ENCODE results near the gene DBN1.
A peak's percentile ranks its signal among the peaks of the same experiment; 100 is the strongest.

Gene DBN1

DNA sequence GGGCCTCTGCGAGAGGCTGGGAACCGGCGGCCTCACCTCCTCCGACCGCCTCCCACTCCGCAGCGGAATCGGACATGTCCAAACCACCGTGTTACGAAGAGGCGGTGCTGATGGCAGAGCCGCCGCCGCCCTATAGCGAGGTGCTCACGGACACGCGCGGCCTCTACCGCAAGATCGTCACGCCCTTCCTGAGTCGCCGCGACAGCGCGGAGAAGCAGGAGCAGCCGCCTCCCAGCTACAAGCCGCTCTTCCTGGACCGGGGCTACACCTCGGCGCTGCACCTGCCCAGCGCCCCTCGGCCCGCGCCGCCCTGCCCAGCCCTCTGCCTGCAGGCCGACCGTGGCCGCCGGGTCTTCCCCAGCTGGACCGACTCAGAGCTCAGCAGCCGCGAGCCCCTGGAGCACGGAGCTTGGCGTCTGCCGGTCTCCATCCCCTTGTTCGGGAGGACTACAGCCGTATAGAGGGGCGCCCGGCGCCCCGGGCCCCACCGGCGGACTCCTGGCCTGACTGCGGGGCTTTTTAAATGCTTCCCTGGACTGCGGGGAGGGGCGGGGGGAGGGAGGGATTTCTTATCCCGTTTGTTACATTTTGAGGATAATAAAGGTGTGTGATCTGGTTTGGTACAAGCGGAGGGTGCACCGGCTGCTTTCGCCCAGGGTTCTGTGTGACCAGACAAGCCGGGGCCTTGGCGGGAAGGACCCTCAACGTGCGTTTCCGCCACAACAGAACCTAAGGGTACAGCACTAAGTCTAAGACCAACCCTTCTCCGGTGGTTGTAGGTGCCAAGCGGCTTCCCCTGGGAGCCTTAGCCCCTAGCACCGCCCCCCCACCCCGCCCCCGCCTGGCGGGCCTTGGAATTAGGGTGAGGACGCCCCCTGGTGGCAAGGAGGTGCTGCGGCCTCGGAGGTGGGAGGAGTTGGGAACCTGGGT is 17.5 kb downstream of the DBN1 start:
- DNase-seq: peak; percentile 95

DNA sequence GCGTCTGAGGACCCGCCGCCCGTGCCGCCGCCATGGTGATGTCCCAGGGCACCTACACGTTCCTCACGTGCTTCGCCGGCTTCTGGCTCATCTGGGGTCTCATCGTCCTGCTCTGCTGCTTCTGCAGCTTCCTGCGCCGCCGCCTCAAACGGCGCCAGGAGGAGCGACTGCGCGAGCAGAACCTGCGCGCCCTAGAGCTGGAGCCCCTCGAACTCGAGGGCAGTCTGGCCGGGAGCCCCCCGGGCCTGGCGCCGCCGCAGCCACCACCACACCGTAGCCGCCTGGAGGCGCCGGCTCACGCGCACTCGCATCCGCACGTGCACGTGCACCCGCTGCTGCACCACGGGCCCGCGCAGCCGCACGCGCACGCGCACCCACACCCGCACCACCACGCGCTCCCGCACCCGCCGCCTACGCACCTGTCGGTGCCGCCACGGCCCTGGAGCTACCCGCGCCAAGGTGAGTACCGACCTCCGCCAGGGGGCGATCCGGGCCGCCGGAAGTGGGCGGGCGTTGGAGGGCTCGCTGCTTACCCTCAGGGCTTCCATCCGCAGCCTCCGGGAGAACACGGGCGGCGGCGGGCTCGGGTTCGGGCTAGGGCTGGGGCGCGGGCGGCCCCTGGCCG is 18.3 kb downstream of the DBN1 start:
- DNase-seq: peak; percentile 88

DNA sequence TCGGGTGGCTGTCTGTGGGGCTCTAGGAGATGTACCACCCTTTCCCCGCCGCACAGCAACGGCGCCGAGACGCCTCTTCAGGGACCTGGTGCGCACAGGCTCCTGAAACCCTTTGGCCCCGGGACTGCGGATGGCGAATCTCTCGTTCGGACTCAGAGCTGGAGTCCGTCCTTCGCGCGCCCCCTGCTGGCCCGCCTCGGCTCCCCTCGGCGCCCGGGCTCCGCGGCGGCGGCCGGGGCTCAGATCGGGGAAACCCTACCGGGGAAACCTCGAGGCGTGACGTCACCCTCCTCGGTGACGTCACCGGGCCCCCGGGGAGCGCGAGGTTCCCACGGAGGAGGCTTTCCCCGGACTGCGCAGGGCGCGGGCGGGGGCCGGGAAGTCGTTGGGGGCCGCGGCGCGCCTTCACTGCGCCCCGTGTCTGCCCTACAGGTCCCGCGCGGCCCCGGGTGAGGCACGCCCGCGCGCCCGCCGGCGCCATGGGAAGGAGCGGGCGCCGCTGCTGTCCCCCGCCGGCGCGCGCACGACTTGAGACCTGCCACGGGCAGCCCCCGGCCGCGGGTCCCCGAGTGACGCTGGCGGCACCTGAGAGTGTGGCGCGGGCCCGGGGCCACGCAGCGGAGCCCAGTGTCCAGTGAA is 18.9 kb downstream of the DBN1 start:
- DNase-seq: peak; percentile 95

DNA sequence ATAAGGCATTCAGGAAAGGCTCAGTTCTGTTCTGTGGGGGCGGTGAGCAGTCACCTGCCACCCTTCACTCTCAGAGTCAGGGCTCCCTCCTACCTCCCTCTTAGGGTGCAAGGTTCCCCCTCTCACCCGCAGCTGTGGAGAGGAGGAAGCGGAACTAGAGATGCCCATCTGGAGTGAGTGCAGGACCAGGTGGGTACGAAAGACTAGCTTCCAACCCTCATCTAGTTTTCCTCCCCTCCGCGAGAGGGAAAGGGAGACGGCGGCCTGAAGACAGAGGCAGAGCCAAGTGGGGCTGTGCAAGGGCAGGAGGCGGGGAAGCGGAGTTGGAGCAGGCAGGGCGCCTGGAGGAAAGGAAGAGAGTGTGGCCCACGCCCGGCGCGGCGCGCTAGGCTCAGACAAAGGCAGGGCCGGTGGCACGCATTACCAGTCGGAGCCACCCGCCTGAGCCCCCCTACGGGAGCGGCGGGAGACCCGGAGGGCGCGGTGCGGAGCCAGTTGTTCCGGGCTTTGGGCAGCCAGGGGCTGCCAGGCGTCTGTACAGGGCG is 19.5 kb downstream of the DBN1 start:
- DNase-seq: no peak

DNA sequence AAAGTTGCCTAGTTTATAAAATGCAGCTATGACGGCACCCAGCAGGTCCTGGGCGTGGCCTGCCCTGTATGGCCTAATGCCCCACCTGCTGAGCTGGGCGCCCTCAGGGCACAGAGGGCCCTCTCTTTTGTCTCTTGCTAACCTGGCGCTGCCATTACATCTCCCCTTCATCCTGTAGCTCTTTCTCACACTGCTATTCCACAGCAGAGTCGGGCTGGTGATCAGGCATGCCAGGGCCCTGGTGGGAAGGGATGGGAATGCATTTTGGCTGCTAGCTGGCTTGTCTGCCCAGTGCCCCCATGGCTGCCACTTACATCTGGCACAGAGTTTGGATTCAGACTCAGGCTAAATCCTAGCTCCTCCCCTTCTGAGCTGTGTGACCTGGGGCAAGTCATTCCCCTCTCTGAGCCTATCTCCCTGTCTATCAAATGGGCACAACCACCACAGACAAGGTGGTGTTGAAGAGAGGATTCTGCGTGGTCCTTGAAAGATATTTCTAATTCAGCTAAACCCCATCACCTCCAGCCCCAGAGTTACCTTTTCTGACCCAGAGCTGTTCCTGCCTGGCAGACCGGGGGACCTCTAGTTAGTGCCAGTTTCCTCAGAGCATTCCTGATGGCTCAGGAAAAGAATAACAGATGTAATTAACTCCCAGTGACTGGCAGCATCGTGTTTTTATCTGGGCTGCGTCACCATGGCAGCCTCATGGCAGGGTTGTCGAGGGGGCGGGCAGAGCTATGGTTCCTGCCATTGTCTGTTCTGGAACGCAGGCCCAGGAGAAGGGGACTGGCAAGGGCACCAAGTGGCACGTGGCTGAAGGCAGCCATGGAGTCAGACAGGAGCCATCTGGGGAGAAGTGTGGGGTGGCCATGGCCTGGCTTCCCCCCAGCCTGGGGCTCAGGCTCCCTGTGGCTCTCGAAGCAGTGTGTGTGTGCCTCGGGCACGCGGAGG is 20.5 kb downstream of the DBN1 start:
- no peak for DNase-seq

DNA sequence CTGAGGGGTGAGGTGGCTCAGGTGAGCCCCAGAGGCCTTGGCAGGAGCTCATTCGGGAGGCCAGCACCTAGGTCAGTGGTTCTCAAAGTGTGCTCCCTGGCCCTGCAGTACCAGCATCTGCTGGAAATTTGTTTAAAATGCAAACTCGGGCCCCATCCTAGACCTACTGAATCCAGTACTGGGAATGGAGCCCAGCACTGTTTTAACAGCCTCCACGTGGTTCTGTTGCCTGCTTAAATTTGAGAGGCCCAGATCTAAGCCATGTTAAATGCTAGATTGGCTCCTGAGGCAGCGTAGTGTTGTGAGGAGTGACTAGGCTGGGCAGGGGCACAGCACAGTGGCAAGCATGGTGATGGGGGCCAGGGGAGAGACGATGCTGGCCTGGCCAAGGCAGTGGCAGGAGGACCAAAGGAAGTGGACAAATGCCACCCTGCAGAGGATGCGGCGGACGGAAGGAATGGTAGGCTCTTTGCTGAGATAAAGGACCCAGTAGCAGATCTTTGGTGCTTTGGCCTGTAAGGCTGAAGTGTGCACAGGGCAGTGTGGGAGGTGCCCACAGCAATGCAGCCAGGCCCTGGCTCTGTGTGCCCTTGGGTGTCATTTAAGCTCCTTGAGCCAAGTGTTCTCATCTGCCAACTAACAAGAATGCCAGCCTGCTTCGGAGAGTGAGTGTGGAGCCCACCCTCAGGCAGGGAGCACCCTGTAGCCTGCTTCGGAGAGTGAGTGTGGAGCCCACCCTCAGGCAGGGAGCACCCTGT is 22.6 kb downstream of the DBN1 start:
- DNase-seq: no peak

DNA sequence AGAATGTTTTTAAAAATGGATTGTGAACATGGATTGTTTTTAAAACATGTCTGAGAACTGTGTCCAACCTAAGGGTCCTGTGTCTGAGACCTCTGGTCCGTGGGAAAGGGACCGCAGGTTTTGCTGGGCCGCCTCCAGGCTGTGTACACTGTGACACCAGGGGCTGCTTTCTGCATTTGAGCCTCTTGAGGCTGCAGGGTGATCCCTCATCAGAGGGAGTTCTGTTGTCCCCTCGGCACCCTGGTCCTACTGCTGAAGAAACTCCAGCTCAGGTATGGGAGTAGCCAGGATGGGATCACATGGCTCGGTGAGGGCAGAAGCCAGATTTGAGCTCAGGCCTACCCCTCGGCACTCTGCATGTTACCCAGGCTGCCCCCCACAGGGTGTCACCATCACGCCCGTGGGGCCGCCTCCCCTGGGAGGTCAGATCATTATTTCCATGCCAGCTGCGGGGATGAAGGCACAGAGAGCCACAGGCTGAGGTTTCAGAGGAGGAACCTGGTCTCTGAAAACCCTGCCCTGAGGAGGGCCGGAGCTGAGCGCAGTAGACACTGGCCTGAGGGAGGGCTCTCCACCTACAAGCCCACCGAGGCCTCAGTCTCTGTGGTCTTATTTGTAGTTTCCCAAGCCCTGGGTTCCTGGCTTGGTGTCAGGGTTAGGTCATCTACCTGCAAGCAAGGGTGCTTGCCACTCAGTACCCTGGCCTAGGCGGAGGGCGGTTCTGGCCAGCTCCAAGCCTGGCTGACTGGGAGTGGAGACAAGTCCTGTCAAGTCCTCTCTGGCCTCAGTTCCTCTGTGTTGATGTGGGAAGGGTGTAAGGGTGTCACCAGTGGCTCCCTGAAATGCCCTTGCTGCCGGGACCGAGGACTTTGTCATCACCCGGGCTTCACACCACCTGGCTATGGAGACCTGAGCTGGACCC is 24.0 kb downstream of the DBN1 start:
- DNase-seq: no peak

DNA sequence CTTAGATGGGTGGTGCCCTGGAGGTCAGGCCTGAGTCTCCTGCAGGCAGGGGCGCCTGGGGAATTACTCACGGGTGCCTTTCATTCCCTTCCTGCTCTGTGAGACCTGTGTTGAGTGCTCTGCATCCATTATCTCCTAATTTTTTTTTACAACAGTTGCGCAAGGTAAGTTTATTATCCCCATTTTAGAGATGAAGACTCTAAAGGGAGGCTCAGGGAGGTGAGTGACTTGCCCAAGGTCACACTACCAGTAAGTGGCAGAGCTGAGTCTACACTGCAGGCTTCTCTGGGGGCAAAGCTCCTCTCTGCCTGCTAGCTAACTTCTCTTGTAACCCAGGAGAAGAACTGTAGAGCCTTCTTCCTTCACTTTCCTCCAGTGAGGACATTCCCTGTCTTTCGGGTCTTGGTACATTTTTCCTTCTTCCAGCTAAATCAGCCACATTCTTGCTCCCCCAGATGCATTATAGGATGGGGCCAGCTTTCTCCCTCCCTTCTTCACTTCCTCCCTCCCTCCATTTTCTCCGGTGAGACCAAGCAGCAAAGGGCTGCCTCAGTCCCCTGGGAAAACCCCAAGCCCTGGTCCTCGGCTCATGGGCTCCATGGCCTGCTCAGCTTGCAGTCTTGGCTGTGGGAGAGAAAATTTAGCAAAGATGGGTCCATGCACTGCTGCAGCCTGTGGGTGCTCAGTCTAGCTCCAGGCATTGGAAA is 25.0 kb downstream of the DBN1 start:
- no peak for DNase-seq

DNA sequence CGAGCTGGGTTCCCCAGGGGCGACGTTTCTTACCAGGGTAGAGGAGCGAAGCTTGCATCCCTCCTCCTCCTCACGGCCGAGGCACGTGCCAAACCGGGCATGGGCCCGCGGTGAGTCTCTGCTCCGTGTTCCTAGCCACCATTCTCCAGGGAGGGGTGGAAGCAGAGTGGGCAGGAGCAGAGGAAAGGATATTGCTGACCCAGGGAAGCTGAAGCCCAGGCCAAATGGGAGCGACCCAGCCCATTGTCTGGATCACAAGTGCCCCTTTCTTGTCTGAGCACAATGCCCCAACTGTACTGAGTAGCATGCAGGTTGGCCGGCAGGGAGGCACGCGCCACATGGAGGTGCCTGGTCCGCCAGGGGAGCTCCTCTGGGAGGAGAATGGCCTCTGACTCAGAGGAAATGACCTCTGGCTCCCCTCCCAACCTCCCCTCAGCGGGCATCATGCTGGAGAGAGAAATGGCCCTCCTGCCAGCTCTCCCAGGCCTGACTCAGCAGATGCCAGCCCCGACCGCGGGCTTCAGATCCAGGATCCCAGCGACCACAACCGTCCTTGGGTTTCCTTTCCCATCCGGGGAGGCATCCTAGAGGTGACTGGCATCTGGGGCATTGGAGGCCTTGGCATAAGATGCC is 25.7 kb downstream of the DBN1 start:
- DNase-seq: no peak

DNA sequence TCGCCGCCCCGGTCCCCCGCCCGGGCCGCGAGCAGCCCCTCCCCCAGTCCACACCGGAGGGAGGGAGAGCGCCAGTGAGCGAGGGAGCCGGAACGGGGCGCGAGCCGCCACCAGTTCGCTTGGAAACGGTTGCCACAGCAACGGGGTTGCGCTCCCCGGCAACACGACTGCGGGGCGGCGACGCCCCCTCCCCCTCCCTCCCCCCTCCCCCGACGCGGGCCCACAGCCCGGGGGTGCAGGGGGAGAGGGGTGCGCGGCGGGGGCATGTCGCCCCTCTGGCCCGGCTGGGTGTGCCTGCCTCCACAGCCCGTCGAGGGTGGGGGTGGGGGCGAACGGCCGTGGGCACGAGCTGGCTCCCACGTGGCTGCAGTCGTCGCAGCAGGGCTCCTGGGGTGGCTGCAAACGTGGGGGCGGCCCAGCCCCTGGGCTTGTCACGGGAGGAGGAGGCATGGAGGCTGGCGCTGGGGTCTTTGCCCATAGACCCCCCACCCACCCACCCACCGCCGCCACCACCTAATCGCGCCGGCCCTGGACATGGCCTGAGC is 26.3 kb downstream of the DBN1 start:
- peak; percentile 81 for DNase-seq

DNA sequence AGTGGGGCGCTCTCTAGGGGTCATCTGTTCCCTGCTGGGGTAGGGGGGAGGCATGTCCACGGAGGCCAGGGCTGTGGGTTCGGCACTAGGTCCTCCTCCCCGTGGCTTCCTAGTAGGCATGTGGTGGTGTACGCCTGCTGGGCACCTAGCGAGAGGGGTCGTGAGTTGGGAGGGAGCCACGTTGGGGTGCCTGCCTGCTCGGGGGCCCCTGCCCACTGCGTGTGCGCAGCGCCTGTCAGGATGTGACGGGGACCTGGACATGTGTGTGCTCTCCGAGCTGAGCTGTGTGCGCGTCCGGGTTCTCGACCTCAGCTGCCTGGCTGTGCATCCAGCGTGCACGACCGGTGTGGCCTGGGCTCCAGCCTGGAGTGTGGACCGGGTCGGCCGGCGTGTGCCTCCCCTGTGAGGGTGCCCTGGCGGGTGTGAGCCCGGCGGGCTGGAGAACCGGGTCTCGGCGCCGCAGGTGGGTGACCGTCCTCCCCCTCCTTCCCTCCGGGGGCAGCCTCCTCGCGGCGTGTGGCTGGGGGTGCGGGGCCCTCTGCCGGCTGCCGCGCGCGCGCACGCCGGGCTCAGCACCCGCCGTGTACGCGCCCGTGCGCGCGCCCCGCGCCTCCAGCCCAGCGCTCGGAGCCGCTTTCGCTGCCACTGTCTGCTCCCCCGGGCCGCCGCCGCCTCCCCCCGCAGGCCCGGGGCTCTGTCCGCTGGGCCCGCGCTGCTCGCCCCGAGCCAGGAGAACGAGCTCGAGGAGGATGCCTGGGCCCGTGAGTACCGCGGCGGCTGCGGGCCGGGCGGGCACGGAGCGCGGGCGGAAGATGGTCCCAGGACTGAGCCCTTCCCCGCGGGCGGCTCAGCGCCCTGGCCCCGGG is 27.0 kb downstream of the DBN1 start, which contains the start of gene PRR7:
PRR7 (plus strand) TSS at position 615 of the 866 bp plus-strand sequence. CDS start 8,254 bp downstream, outside the sequence.
- peak; percentile 55 for DNase-seq

DNA sequence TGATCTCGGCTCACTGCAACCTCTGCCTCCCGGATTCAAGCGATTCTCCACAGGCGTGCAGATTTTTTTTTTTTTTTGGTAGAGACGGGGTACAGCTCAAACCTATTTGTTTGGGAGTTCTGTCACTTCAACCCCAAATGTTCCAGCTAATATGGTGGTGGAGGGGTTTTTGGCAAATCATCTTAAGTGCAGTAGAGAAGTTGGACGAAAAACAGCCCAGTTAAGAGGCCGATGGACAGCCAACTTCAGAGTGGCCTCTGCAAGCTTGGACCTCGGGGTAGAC is 27.6 kb downstream of the DBN1 start:
- DNase-seq: no peak

DNA sequence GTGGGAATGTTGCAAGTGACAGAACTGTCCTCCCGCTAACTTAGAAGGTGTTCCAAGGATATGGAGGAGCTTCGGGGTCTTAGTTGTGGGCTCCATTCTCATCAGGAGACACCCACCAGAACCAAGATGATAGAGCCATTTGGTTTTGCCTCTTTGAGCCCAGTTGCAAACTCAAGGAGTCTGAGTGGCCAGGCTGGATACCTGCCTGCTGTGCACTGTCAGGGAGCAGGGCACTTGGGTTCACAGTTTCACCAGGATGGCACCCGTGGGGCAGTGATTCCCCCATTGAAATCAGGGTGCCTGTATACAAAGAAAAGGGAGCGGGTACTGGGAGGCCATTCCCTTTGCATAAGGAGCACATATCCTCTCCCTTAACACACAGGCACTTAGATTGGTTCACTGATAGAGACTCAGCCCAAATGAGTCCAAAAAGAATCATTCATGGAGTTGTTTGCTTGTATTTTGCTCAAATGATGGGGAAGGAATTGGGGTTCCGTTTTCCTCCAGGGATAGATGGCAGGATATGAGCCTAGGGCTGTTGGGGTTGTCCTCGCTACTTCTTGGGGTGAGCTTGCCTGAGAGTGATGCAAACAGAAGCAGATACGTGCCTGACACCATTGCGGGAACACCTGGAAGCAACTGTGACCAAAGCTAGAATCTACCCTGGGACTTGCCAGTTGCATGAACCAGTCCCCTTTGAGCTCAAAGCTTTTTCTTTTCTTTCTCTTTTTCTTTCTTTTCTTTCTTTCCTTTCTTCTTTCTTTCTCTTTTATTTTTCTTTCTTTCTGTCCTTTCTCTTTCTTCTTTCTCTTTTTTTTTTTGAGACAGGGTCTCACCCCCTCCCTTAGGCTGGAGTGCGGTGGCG is 28.1 kb downstream of the DBN1 start:
- no peak for DNase-seq

DNA sequence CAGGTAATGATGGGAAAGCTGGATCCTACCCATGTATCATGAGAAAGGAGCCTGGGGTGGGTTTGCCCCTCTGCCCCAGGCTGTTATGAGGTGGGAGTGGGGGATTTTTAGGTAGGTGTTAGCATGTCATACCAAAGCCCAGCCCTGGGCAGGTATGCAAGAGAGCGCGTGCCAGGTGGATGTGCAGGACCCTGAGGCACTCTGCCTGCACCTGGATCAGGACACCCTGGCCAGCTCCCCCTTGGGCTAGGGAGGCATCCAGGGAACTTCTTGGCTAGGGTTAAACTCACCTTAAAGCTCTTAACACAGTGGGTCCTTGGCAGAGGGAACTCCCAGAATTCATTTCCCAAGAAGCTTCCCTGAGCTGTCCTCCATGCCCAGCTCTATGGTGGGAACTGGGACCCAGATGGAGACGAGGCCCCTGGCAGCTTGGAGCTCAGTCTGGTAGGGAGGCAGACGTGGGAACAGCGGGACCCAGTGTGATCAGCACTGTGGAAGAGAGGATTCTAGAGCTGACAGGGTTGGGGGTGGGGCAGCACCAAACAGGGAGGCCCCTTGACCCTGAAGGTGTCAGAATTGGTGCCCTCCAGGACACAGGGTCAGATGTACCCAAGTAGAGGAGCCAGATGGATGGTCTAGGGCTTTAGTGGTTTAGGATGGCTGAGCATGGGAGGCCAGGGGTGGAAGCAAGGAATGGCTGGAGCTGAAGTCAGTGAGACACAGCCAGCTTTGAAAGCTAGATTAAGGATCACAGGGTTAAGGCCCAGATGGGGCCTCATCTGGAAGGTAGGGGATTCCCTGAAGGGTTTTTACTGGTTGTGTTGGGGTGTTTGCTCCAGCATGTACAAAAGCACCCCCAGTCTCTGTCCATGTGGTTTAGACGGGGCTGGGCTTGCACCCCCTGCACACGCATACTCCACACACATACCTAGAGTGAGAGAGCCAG is 29.1 kb downstream of the DBN1 start:
- no peak for DNase-seq

DNA sequence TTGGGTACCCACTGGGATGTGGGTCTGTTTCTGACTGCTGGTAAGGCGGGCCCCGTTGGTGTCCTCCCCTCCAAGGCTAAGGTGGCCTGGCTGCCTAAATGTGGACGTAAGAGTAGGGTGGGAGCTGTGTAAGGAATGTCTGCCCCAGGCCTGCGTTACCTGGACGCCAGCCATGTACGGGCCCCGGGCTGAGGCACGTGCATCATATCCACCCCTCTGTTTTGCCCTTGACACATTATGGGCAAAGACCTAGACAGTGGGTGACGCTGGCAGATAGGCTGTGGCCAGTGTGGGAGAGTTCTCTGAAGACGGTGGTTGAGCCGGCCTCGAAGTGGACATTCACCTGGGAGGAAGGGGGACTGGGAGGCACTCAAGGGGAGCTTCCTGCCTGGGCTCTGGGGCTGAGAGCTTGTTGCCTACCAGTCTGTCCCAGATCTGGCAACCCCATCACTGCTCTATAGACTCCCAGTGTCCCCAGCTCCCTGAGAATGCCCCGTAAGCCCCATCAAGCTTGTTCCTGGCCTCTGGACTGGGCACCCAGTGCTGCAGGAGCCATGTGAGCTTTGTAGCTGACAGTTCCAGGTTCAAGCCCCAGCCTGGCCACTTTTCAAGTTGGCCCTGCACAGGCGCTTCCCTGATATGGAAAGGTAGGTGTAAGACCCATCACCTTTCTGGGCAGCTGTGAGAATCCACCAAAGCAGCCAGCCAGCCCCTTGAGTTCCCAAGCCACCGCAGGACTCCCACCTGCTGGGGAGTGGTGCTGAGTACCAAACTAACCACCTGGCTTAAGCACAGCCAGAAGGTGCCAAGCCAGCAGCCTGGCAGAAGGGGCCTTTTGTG is 30.1 kb downstream of the DBN1 start:
- no peak for DNase-seq
